NCI-H2196 (cell line): Measurements from ENCODE around the gene CLIP1.
"Not testable (repeated sequence)": the region's sequence is repeated elsewhere in the genome, so short reads cannot be mapped to it uniquely, and the experiment has no call there.

Experiments used
- DNase-seq: peaks from one replicate; lab custom pipeline; 2025; ENCODE audit not compliant: unreplicated experiment; lab: John Stamatoyannopoulos, UW

The CLIP1 gene

GRCh38 chr12:122437656-122438121 lies 15.2 kb upstream of the CLIP1 start:
- DNase-seq = peak; percentile 51

- no peak for DNase-seq
Observed at GRCh38 chr12:122435186-122435585, 12.7 kb upstream of the CLIP1 start.

GRCh38 chr12:122429043-122429442 lies 6.6 kb upstream of the CLIP1 start:
- not testable (repeated sequence) for DNase-seq

- DNase-seq = no peak
Observed at GRCh38 chr12:122427403-122427802, 4.9 kb upstream of the CLIP1 start.

GRCh38 chr12:122423258-122424165 lies 1.0 kb upstream of the CLIP1 start:
- peak; percentile 35 for DNase-seq

GRCh38 chr12:122422730-122423257 lies 325 bp upstream of the CLIP1 start:
- peak; percentile 29 for DNase-seq

- no peak for DNase-seq
Observed at GRCh38 chr12:122421187-122421820, 1.2 kb downstream of the CLIP1 start.

- DNase-seq = no peak
Observed at GRCh38 chr12:122420471-122421162, 1.9 kb downstream of the CLIP1 start.

- not testable (repeated sequence) for DNase-seq
Observed at GRCh38 chr12:122419094-122419493, 3.4 kb downstream of the CLIP1 start.

GRCh38 chr12:122415665-122416064 lies 6.8 kb downstream of the CLIP1 start:
- not testable (repeated sequence) for DNase-seq

- DNase-seq = no peak
Observed at GRCh38 chr12:122413516-122414404, 8.7 kb downstream of the CLIP1 start.

GRCh38 chr12:122412851-122413433 lies 9.5 kb downstream of the CLIP1 start:
- DNase-seq = no peak

- no peak for DNase-seq
Observed at GRCh38 chr12:122411537-122411936, 10.9 kb downstream of the CLIP1 start.

GRCh38 chr12:122407208-122407607 lies 15.3 kb downstream of the CLIP1 start:
- no peak for DNase-seq

- no peak for DNase-seq
Observed at GRCh38 chr12:122406701-122407164, 15.7 kb downstream of the CLIP1 start.

GRCh38 chr12:122403831-122404230 lies 18.6 kb downstream of the CLIP1 start:
- DNase-seq = no peak

GRCh38 chr12:122403115-122403770 lies 19.2 kb downstream of the CLIP1 start:
- no peak for DNase-seq

GRCh38 chr12:122402264-122402663 lies 20.2 kb downstream of the CLIP1 start:
- DNase-seq = no peak
